ENCODE data around the gene SUFU.
A peak's percentile ranks its signal among the peaks of the same experiment; 100 is the strongest.

The SUFU gene

GRCh38 chr10:102644646-102645387, 141.0 kb downstream of the SUFU start:
- peak; percentile 68 to 97 (median 80) for DNase-seq
- intact Hi-C loops (cut with DNase I) = loop anchor here (2.0 to 5.0 kb wide), 2 partner anchors 70 to 143 kb away; partner anchors contain the start of genes ACTR1A, ARL3, SFXN2 and SUFU

GRCh38 chr10:102645388-102645740, 141.6 kb downstream of the SUFU start:
- intact Hi-C loops (cut with DNase I) = loop anchor here (2.0 kb wide), 1 partner anchor 69 kb away; the partner anchor contains the start of genes ARL3 and SFXN2
- DNase-seq = peak; percentile 40 to 95 (median 65)

- DNase-seq = peak in 8 of 10 donors; percentile 38 to 91 (median 56)
- intact Hi-C loops (cut with DNase I) = loop anchor here (2.0 kb wide), 1 partner anchor 69 kb away; the partner anchor contains the start of genes ARL3 and SFXN2
Observed at GRCh38 chr10:102645741-102646609, 142.2 kb downstream of the SUFU start.

- intact Hi-C loops (cut with DNase I) = no loop called here
- peak in 5 of 10 donors; percentile 49 to 95 (median 82) for DNase-seq
Observed at GRCh38 chr10:102646610-102647442, 143.1 kb downstream of the SUFU start.

- DNase-seq = peak in 3 of 10 donors; percentile 17 to 73 (median 39)
- intact Hi-C loops (cut with DNase I) = no loop called here
Observed at GRCh38 chr10:102647443-102648268, 143.9 kb downstream of the SUFU start.

GRCh38 chr10:102648269-102648888, 144.6 kb downstream of the SUFU start:
- intact Hi-C loops (cut with DNase I) = no loop called here
- DNase-seq = peak in 2 of 10 donors; percentile 71 to 84

DNA sequence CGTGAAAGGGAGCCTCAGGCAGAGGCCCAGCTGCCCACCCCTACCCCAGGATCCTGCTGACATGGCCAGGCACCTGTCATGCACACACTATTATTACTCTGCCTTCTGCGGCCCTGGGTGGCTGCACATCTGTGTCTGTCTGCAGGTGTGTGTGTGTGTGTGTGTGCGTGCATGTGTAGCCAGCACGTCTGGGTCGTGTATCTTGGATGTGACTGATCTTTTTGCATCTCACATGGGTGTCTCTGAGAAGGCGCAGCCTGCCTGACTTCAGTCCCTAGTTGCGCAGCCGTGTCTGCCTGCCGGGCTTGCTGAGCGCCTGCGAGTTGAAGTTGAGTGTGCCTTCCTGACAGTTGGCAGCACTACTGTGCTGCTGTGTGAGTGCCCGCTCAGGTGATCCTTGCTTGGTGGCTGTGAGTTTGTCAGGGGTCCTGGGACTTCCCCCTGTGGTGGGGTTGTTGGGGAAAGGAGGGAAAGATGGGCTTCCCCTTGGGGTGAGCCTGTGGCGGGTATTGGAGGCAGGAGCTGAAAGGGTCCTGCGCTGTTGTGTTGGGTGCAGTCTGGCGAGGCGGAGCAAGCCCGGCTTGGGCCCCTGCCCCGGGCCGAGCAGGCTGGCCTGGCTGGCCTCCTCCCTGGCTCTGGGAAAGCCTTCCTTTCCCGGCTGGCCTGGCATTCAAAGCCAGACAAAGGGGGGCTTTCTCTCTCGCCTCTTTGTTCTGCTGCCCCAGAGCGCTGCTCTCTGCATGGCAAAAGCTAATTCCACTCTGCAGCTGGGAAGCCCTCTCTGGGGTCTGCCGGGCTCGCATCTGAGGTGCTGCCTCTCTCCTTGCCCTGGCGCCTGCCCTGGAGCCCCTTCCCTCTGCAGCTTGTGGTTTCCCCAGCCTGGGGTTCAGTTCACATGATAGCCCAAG, 145.4 kb downstream of the SUFU start:
- DNase-seq = peak; percentile 63 to 96 (median 72)
- intact Hi-C loops (cut with DNase I) = no loop called here

- intact Hi-C loops (cut with DNase I) = no loop called here
- DNase-seq = peak in 3 of 10 donors; percentile 59 to 81 (median 70)
Observed at GRCh38 chr10:102649797-102650654, 146.3 kb downstream of the SUFU start.

GRCh38 chr10:102650655-102651454, 147.1 kb downstream of the SUFU start:
- DNase-seq = peak in 2 of 10 donors; percentile 43 to 71
- intact Hi-C loops (cut with DNase I) = no loop called here

DNA sequence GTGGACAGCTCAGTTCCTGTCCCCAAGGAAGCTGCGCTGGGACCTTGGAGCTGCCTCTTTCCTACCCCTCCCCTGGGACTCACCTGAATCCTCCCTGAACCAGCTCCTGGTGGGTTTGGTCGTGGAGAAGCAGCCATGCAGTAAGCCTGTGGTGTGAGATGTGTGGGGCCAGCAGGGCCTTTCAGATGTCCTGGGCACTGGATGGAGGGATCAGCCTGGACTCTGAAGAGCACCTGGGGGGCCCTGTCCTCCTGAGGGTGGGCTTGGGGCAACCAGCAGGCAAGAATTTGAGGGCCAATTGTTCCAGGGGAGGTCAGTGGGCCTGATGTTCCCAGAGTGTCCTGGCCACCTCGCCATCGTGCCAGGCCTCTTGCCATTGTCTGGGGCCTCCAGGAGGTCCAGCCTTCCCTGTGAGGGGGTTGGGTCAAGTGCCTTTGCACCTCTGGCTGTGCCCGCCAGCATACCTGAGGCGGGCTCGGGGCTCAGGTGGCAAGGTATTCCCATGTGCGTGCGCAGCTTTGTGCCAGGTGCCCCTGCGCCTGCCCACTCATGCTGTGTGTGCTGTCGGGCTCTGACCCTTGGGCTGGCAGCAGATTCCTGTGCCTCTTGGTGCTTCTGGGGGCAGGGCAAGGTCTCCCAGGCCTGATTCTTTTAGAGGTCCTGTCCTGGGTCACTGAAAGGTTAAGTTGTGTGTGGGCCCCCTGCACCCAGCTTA, 147.8 kb downstream of the SUFU start:
- intact Hi-C loops (cut with DNase I) = no loop called here
- DNase-seq = peak in 3 of 10 donors; percentile 55 to 81 (median 56)

DNA sequence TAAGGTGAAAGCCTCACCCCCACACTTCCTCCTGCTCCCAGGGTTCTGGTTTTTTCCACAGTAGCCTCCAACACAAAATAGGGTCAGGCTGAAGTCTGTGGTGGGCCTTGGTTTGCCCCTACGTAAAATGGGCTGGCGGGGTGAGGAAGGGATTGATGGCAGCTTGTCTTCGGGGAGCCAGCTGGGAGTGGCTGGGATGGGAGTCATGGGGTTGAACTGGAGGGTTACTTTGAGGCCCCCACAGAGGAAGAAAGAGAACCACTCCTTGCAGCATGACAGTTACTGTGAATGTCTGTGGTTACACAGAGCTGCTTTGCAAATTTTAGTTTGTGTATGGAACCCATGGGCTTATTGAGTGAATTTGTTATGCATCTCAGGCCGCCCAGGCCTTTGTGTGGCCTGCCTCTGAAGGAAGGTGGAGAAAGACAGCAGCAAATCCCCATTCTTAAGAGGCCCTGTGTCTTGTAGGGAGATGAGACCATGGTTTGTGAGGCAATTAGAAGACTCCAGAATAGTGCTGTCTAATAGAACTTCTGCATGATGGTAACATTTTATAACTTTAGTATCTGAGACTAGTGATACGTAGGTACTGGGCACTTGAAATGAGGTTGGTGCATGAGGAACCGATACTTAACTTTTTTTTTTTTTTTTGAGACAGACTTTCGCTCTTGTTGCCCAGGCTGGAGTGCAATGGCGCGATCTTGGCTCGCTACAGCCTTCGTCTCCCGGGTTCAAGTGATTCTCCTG, 148.6 kb downstream of the SUFU start:
- DNase-seq = peak in 3 of 10 donors; percentile 16 to 47 (median 46)
- intact Hi-C loops (cut with DNase I) = no loop called here

DNA sequence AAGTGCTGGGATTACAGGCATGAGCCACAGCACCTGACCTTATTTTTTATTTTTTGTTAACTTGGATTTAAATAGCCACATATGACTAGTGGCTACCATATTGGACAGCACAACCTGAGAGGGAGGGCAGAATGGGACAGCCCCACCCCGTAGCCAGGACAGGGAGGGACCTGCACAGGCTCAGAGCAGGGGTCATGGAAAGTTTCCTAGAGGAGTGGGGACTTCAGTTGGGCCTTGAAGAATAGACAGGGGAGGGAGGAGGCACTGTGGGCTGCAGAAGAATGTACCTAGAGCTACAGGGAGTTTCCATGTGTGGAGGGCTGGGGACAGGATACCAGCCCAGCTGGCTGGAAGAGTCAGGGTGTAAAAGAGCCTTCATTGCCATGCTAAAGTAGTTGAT, 149.3 kb downstream of the SUFU start:
- intact Hi-C loops (cut with DNase I) = no loop called here
- peak in 1 of 10 donors; percentile 8 for DNase-seq

DNA sequence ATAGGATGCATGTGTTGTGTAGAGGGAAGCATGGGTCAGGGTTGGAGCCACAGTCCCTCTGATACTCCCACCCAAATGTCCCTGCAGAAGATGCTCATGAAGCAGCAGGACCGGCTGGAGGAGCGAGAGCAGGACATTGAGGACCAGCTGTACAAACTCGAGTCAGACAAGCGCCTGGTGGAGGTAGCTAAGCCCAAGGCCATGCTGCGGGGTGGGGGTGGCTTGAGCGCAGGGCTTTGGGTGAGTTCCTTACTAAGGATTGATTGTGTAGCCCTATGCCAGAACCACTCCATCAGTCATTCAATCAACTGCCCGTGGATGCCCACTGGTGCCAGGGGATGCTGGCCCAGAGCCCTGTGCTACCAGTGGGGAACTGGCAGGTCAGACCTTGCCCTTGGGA, 150.8 kb downstream of the SUFU start:
- intact Hi-C loops (cut with DNase I) = no loop called here
- DNase-seq = peak in 2 of 10 donors; percentile 37 to 74

DNA sequence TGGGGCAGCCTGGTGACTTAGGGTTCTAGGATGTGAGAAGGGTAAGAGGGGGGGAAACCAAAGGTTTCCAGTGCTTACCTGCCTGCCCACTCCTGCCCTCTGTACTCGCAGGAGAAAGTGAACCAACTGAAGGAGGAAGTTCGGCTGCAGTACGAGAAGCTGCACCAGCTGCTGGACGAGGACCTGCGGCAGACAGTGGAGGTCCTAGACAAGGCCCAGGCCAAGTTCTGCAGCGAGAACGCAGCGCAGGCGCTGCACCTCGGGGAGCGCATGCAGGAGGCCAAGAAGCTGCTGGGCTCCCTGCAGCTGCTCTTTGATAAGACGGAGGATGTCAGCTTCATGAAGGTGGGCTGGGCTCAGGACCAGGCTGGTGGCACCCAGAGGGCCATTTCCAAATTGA, 151.2 kb downstream of the SUFU start:
- intact Hi-C loops (cut with DNase I) = no loop called here
- peak in 2 of 10 donors; percentile 70 to 81 for DNase-seq

DNA sequence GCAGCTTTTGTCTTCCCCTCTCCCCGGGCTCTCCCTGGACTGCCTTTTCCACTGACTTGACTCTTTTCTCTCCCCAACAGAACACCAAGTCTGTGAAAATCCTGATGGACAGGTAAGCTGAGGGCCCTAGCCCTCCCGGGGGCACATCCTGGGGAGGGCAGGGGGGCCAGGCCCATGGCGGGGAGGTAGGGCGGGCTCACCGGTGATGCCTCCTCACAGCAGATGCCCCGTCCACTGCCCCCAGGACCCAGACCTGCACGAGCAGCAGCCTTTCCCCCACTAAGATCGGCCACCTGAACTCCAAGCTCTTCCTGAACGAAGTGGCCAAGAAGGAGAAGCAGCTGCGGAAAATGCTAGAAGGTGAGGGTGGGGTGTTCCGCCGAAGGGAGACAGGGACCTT, 152.3 kb downstream of the SUFU start:
- intact Hi-C loops (cut with DNase I) = no loop called here
- peak in 2 of 10 donors; percentile 37 to 46 for DNase-seq

Measured in posterior cingulate gyrus (tissue), 11 donors.